HepG2 (cell line): ENCODE data around the gene CASZ1. TPM values are rescaled to one million over a fixed set of nuclear protein-coding genes. Genes with fewer than 3 reads are reported as not detected.

Source experiments
- ATAC-seq: fragments of 200-7000 bp; cut with Tn5 transposase; 3 replicates; pipeline ENCODE4 v1.9.1; 2020; ENCODE audit warnings: mild to moderate bottlenecking, moderate library complexity
- BruUV-seq: library from RNA; stranded (reverse); fragments of 400-500 nt; replicated peaks from 2 replicates; lab custom pipeline; 2021; lab: Mats Ljungman, UMichigan
- CTCF ChIA-PET: fragments of 300-600 bp; formaldehyde crosslinking; extraction: SDS; loops from one replicate; lab custom pipeline; 2021; ENCODE audit warnings: low total read pairs, inconsistent platforms, low intra/inter-chr PET ratio; lab: Yijun Ruan, JAX
- POLR2A ChIA-PET: fragments of 350-600 bp; sonication (Branson Sonifier 250); formaldehyde crosslinking; loops from one replicate; lab custom pipeline; 2020; ENCODE audit warnings: antibody characterized with exemption, inconsistent platforms; lab: Yijun Ruan, JAX
- DNase-seq: peaks from one replicate; pipeline ENCODE4 v3.0.0-alpha.2; 2015; ENCODE audit warnings: low spot score
- FAIRE-seq: peaks from 3 replicates; lab custom pipeline; 2011; peaks lifted over from hg19 to GRCh38; lab: Jason Lieb, UNC
- H2AFZ ChIP-seq: one replicate; pipeline ENCODE4 v1.6.1; 2011; ENCODE audit warnings: low read length, inconsistent platforms
- H3K27ac ChIP-seq: fragments of 300-600 bp; 3 replicates; pipeline ENCODE4 v1.8.0; 2011; ENCODE audit warnings: mixed run types, mild to moderate bottlenecking, mixed read lengths, low read length, inconsistent platforms; ENCODE audit not compliant: insufficient read depth; ENCODE audit errors: extremely low read length
- H3K27me3 ChIP-seq, 2 experiments: fragments of 200-600 bp in 1 of 2; 2 replicates in 1 of 2; 3 replicates in 1 of 2; pipeline versions ENCODE4 v1.6.0 to v1.8.0; 2011; ENCODE audit warnings: low read length in 2 of 2, mild to moderate bottlenecking in 2 of 2, moderate library complexity in 2 of 2, inconsistent platforms in 1 of 2; ENCODE audit not compliant: insufficient read depth in 2 of 2, control insufficient read depth in 1 of 2
- H3K36me3 ChIP-seq, 2 experiments: fragments of 200-600 bp in 1 of 2; replicated peaks in 1 of 2; 2 replicates in 1 of 2; 3 replicates in 1 of 2; pipeline versions ENCODE4 v1.5.1 to v1.8.0; 2011; ENCODE audit warnings: low read length in 2 of 2, inconsistent platforms in 1 of 2; ENCODE audit not compliant: insufficient read depth in 2 of 2, control insufficient read depth in 1 of 2
- H3K4me1 ChIP-seq: 2 replicates; pipeline ENCODE4 v1.5.1; 2012; ENCODE audit warnings: low read length, inconsistent platforms; ENCODE audit not compliant: insufficient read depth
- H3K4me2 ChIP-seq: 2 replicates; pipeline ENCODE4 v1.6.0; 2011; ENCODE audit warnings: low read depth, low read length, inconsistent platforms
- H3K4me3 ChIP-seq, 3 experiments: fragments of 200-600 bp in 1 of 3; sonication (generic), shearing (Covaris generic) in 1 of 3; replicated peaks in 1 of 3; 2 replicates each; pipeline ENCODE4 v1.5.1; 2011 to 2016; ENCODE audit warnings: low read length in 3 of 3, inconsistent platforms in 2 of 3, low read depth in 2 of 3, mild to moderate bottlenecking in 2 of 3, control low read depth in 1 of 3, mixed read lengths in 1 of 3; ENCODE audit not compliant: insufficient read depth in 1 of 3
- H3K79me2 ChIP-seq: one replicate; pipeline ENCODE4 v1.6.1; 2011; ENCODE audit warnings: low read length, inconsistent platforms; ENCODE audit not compliant: insufficient read depth
- H3K9ac ChIP-seq: 2 replicates; pipeline ENCODE4 v1.6.0; 2011; ENCODE audit warnings: mild to moderate bottlenecking, low read depth, low read length, inconsistent platforms; ENCODE audit not compliant: insufficient read depth
- H3K9me3 ChIP-seq: 2 replicates; pipeline ENCODE4 v1.5.1; 2012; ENCODE audit warnings: mild to moderate bottlenecking, low read length
- H4K20me1 ChIP-seq: 2 replicates; pipeline ENCODE4 v1.6.0; 2011; ENCODE audit warnings: inconsistent platforms, mild to moderate bottlenecking, low read length, moderate library complexity; ENCODE audit not compliant: insufficient read depth
- DNMT3B ChIP-seq: conservative IDR thresholded peaks from 2 replicates; pipeline ENCODE4 v1.6.1; 2016; ENCODE audit warnings: missing biosample characterization, control low read depth
- GLI4 ChIP-seq: sonication (generic); formaldehyde crosslinking; IDR thresholded peaks from 2 replicates; pipeline ENCODE4 v1.5.1; 2020; ENCODE audit warnings: missing genetic modification reagents, mild to moderate bottlenecking, moderate library complexity, borderline replicate concordance
- GMEB1 ChIP-seq: sonication (generic); formaldehyde crosslinking; IDR thresholded peaks from 2 replicates; pipeline ENCODE4 v1.5.1; 2020; ENCODE audit warnings: missing genetic modification reagents, mild to moderate bottlenecking, borderline replicate concordance
- MEF2D ChIP-seq: sonication (generic); formaldehyde crosslinking; IDR thresholded peaks from 2 replicates; pipeline ENCODE4 v1.5.1; 2020; ENCODE audit warnings: mild to moderate bottlenecking, missing genetic modification reagents
- SAP130 ChIP-seq: IDR thresholded peaks from 2 replicates; pipeline ENCODE4 v1.6.1; 2016; ENCODE audit warnings: low read depth
- SKI ChIP-seq: fragments of 450-650 bp; IDR thresholded peaks from one replicate; pipeline ENCODE4 v1.6.1; 2018; ENCODE audit warnings: mild to moderate bottlenecking; ENCODE audit not compliant: partially characterized antibody
- UBTF ChIP-seq: sonication (generic); formaldehyde crosslinking; IDR thresholded peaks from 2 replicates; pipeline ENCODE4 v1.4.0; 2020; ENCODE audit warnings: mild to moderate bottlenecking, missing genetic modification reagents
- ZBTB43 ChIP-seq: sonication (generic); formaldehyde crosslinking; conservative IDR thresholded peaks from 2 replicates; pipeline ENCODE4 v1.4.0; 2020; ENCODE audit warnings: missing genetic modification reagents
- ZFY ChIP-seq: sonication (generic); formaldehyde crosslinking; IDR thresholded peaks from 2 replicates; pipeline ENCODE4 v1.4.0; 2020; ENCODE audit warnings: missing genetic modification reagents
- ZNF790 ChIP-seq: sonication (generic); formaldehyde crosslinking; IDR thresholded peaks from 2 replicates; pipeline ENCODE4 v1.8.0; 2022; ENCODE audit warnings: missing genetic modification reagents, mild to moderate bottlenecking, borderline replicate concordance
- ZNF816 ChIP-seq: sonication (generic); formaldehyde crosslinking; IDR thresholded peaks from 2 replicates; pipeline ENCODE4 v1.8.0; 2022; ENCODE audit warnings: missing genetic modification reagents, mild to moderate bottlenecking, borderline replicate concordance
- WGBS: methylation state at CpG from one replicate; pipeline ENCODE4 v1.1.6; 2017; ENCODE audit warnings: low lambda C conversion rate; 5-methylcytosine and 5-hydroxymethylcytosine counted together
- in situ Hi-C: cut with HindIII; loops from 2 replicates; pipeline ENCODE4 v1.10.0; 2017; ENCODE audit warnings: low pct_unique_long_range_greater_than_20kb; ENCODE audit not compliant: extremely low pct_ligation_motif_present
- intact Hi-C: fragments of 100-400 bp; cut with micrococcal nuclease; formaldehyde crosslinking; loops from one replicate; pipeline ENCODE4 v1.10.0; 2022; ENCODE audit not compliant: unreplicated experiment
- polyA plus RNA-seq, 8 experiments: library from polyadenylated mRNA; depleted of rRNA in 3 of 8; stranded (reverse) in 7 of 8; unstranded in 1 of 8; fragments of >200 nt; fragmentation: Illumina TruSeq in 4 of 8; extraction: Trizol in 4 of 8; gene quantifications; 2 replicates each; pipeline versions ENCODE4 v1.2.1 to v1.2.3, GENCODE V29; 2011 to 2016; ENCODE audit warnings: low read depth in 4 of 8, missing spikeins in 1 of 8, mixed read lengths in 1 of 8; ENCODE audit not compliant: insufficient read depth in 1 of 8
- total RNA-seq, 5 experiments: library from RNA; depleted of rRNA; stranded (reverse); fragments of >200 nt; fragmentation: Illumina TruSeq; extraction: Trizol; gene quantifications; 2 replicates each; pipeline ENCODE4 v1.2.3, GENCODE V29; 2016; ENCODE audit warnings: low read depth in 1 of 5

Gene CASZ1
- total and polyA plus RNA-seq, 2 of the 13 experiments (the other 11 are each of a cell fraction or from before 2014, with no cell fraction given): 1.9 to 3.7 TPM

- Histone ChIP-seq H3K9ac (no peak overlapping the region), H3K79me2 (no peaks in the 10 kb centered on the region), H3K36me3 (no peaks in the 10 kb centered on the region), H3K4me2 (peak overlapping the region; percentile 77), H3K4me3 (peak overlapping the region; percentile 70 to 80 (median 77); a peak in 5 of 6 replicates), H3K4me1 (peaks cover 35% of the 10 kb centered on the region), H3K27me3 (peaks cover 2 to 30% of the 10 kb centered on the region in 2 experiments; a peak in 4 of 5 replicates), H3K9me3 (no peaks in the 10 kb centered on the region), H4K20me1 (no peaks in the 10 kb centered on the region), H2AFZ (no peak overlapping the region), H3K27ac (no peak overlapping the region)
- in situ Hi-C loops: loop anchor here (10.0 kb wide), 1 partner anchor 171 kb away; no protein-coding TSS in a partner anchor
- TF ChIP-seq SAP130 (CRISPR knock-in tag): 0 out of 2 replicates have a peak, but pooled peaks have one; percentile 11
- TF ChIP-seq SKI: no peak
- TF ChIP-seq UBTF: 0 out of 2 replicates have a peak, but pooled peaks have one; percentile 7
- POLR2A ChIA-PET: no interaction called here
- 0% methylated on average over 5 of the region's 46 CpGs for WGBS
- intact Hi-C loops: no loop called here
- CTCF ChIA-PET: no interaction called here
- no peak for FAIRE-seq
- DNase-seq: no peak
- no TSS peak for BruUV-seq
- no peak; the same call in 2 of the 3 replicates for ATAC-seq
Observed at GRCh38 chr1:10694274-10694632, 102.2 kb downstream of the CASZ1 start.

GRCh38 chr1:10693497-10694273 is 102.8 kb downstream of the CASZ1 start:
- ChIA-PET POLR2A (no interaction called here), CTCF (no interaction called here)
- no peaks in the 10 kb centered on the region for H3K36me3 ChIP-seq
- ATAC-seq (no peak), DNase-seq (no peak), FAIRE-seq (no peak)
- no peaks in the 10 kb centered on the region for H3K9me3 ChIP-seq
- no peaks in the 10 kb centered on the region for H4K20me1 ChIP-seq
- 2% methylated on average over 41 of the region's 79 CpGs for WGBS
- peak overlapping the region; percentile 46 for H3K9ac ChIP-seq
- H3K27ac ChIP-seq: no peak overlapping the region
- peak overlapping the region; percentile 77 for H3K4me2 ChIP-seq
- H3K27me3 ChIP-seq: peaks cover 2 to 25% of the 10 kb centered on the region in 2 experiments; a peak in 4 of 5 replicates
- peak overlapping the region; percentile 70 to 80 (median 77) for H3K4me3 ChIP-seq
- no peak overlapping the region for H2AFZ ChIP-seq
- no peaks in the 10 kb centered on the region for H3K79me2 ChIP-seq
- H3K4me1 ChIP-seq: peaks cover 35% of the 10 kb centered on the region
- in situ Hi-C loops: loop anchor here (10.0 kb wide), 1 partner anchor 171 kb away; no protein-coding TSS in a partner anchor
- intact Hi-C loops: loop anchor here (2.0 kb wide), 2 partner anchors 95 to 173 kb away; no protein-coding TSS in a partner anchor
- no TSS peak for BruUV-seq
- TF ChIP-seq ZNF816 (no peak), DNMT3B (CRISPR knock-in tag) (no peak), GMEB1 (no peak), ZNF790 (CRISPR knock-in tag) (no peak), ZBTB43 (CRISPR knock-in tag) (no peak), GLI4 (CRISPR knock-in tag) (no peak), ZFY (CRISPR knock-in tag) (peak; percentile 21; the same call in 1 of the 2 replicates), MEF2D (no peak)
